HL-60/S4 treated with retinoic acid at 250 ng/mL for 4 days and 3 days (cell line): ENCODE measurements around the gene UBR7.
"Not testable (repeated sequence)": the region's sequence is repeated elsewhere in the genome, so short reads cannot be mapped to it uniquely, and the experiment has no call there.

Experiments
- in situ Hi-C: fragments of 300-500 bp; cut with MboI; formaldehyde crosslinking; loops from 2 replicates; pipeline ENCODE4 v1.7.0; 2022; ENCODE audit warnings: low sequenced_read_pairs

Gene UBR7

GRCh38 chr14:93206793-93207467, at the start of gene UBR7, which contains the start of gene GON7:
Gene UBR7, plus strand, starts transcription at chr14:93207256. Its CDS starts 36 bp downstream, at chr14:93207292.
Gene GON7, minus strand, starts transcription at chr14:93207065. Its CDS starts 28 bp downstream, at chr14:93207037.
- in situ Hi-C loops: no loop called here

DNA sequence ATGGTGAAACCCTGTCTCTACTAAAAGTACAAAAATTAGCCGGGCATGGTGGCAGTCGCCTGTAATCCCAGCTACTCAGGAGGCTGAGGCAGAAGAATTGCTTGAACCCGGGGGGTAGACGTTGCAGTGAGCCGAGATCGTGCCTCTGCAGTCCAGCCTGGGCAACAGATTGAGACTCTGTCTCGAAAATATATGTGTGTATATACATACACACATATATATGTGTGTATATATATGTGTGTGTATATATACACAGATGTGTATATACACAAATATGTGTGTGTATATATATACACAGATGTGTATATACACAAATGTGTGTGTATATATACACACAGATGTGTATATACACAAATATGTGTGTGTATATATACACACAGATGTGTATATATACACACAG, 48.7 kb upstream of the UBR7 start:
- in situ Hi-C loops: not testable (repeated sequence)

- in situ Hi-C loops: not testable (repeated sequence)
These were observed 47.3 kb upstream of the UBR7 start for GRCh38 chr14:93159625-93160352.

DNA sequence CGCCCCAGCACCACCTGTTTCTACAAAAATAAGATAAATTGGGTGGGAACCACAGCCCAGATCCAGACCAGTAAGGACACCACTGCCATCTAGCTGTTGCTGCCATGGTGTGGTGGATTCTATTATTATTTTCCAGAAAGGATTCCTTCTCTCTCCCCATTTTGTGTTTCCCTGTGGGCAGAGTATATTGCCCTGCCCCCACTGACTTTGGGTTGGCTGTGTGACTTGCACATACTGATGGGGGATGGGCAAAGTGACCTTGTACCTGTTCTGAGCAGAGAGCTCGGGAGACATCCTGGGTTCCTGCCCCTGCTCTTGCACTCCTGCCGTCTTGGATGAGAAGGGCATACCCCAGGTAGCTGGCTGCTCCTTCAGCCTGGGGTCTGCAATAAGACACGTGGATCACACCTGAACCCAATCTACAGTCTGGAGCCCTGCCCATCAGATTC, 46.7 kb upstream of the UBR7 start:
- in situ Hi-C loops: no loop called here

- in situ Hi-C loops: no loop called here
These were observed 45.6 kb upstream of the UBR7 start for GRCh38 chr14:93161411-93161940.

GRCh38 chr14:93163564-93163963, 43.5 kb upstream of the UBR7 start:
- in situ Hi-C loops: no loop called here

GRCh38 chr14:93165271-93166265, 41.5 kb upstream of the UBR7 start:
- in situ Hi-C loops: not testable (repeated sequence)

DNA sequence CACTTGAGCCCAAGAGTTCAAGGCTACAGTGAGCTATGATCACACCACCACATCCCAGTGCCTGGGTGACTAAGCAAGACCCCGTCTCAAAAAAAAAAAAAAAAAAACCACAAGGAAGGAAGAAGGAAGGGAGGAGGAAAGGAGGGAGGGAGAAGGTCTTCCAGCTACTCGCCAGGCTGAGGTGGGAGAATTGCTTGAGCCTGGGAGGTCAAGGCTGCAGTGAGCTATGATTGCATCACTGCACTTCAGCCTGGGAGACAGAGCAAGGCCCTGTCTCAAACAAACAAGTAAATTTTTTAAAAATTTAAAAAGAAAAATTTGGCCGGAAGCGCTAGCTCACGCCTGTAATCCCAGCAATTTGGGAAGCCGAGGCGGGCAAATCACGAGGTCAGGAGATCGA, 38.4 kb upstream of the UBR7 start:
- in situ Hi-C loops: not testable (repeated sequence)

DNA sequence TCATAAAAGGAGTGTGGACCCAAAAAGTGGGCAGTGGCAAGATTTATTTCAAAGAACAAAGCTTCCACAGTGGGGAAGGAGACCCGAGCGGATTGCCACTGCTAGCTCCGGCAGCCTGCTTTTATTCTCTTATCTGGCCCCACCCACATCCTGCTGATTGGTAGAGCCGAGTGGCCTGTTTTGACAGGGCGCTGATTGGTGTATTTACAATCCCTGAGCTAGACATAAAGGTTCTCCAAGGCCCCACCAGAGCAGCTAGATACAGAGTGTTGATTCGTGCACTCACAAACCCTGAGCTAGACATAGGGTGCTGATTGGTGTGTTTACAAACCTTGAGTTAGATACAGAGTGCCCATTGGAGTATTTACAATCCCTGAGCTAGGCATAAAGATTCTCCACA, 37.4 kb upstream of the UBR7 start:
- in situ Hi-C loops: not testable (repeated sequence)

- in situ Hi-C loops: not testable (repeated sequence)
These were observed 36.9 kb upstream of the UBR7 start for GRCh38 chr14:93170141-93170540.

DNA sequence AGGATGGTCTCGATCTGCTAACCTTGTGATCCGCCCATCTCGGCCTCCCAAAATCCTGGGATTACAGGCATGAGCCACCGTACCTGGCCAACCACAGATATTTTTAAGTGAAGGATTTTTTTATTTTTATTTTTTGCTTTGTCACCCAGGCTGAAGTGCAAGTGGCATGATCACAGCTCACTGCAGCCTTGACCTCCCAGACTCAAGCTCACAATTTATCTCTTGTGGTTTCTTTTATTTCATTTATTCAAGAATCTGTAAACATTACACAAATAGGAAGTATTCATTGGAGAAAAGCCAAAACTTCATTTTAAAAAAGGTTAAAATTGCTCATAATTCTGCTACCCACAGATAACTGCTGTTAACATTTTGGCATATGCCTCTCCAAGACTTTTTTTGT, 35.7 kb upstream of the UBR7 start:
- in situ Hi-C loops: no loop called here

DNA sequence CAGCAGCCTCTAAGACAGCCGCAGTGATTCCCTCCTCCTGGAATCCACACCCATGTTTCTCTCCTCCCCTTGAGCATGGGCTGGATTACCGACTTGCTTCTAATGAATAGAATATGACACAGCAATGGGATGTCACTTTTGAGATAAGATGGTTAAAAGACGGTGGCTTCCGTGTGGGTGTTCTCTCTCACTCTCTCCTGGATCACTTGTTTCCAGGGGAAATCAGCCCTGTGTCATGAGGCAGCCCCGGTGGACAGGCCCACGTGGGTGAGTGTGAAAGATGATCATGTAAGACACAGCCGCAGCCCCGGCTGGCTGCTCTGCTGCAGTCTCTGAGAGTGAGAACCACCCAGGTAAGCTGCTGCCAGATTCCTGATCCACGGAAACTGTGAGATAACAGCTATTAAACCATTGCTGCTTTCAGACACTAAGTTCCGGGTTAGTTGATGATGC, 33.1 kb upstream of the UBR7 start:
- in situ Hi-C loops: no loop called here

GRCh38 chr14:93174731-93175130, 32.3 kb upstream of the UBR7 start:
- in situ Hi-C loops: not testable (repeated sequence)

DNA sequence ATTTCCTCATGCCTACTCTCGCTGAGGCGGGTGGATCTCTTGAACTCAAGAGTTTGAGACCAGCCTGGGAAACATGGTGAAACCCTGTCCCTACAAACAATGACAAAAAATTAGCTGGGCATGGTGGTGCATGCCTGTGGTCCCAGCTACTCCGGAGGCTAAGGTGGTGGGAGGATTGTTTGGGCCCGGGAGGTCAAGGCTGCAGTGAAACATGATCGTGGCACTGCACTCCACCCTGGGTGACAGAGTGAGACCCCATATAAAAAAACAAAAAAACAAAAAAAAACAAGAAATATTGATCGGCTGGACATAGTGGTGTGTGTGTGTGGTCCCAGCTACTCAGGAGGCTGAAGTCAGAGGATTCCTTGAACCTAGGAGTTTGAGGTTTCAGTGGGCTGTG, 31.6 kb upstream of the UBR7 start:
- in situ Hi-C loops: no loop called here

- in situ Hi-C loops: no loop called here
These were observed 23.3 kb upstream of the UBR7 start for GRCh38 chr14:93183596-93184317.

GRCh38 chr14:93184391-93185348, 22.4 kb upstream of the UBR7 start, which contains the start of the genes LYSET and MOAP1:
Gene LYSET, plus strand, starts transcription at chr14:93185317. Its CDS starts 89 bp downstream, at chr14:93185406.
Gene MOAP1, minus strand, starts transcription at chr14:93184897. Its CDS starts 655 bp downstream, at chr14:93184242.
- in situ Hi-C loops: no loop called here

- in situ Hi-C loops: no loop called here
These were observed 21.7 kb upstream of the UBR7 start for GRCh38 chr14:93185349-93185720.

GRCh38 chr14:93186466-93186865, 20.6 kb upstream of the UBR7 start:
- in situ Hi-C loops: no loop called here

DNA sequence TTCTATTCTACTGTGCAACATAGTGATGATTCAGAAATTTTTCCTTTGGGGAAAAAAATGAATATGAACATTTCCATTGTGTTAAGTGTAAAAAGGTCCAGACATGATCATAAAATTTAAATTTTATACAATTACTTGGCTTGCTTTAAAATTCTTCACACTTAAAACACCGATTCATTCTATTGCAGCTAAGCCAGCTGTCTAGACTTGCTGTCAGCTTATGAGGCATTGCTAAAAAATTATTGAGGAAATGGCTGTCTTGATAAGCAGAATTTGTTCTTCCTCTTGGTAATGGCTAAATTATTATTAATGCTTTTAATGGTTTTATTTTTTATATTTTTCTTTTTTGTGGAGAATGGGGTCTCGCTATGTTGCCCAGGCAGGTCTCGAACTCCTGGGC, 20.1 kb upstream of the UBR7 start:
- in situ Hi-C loops: no loop called here
